Pancreas (tissue), 10 donors: ENCODE data around the gene NBEA. TPM values are rescaled to one million over a fixed set of nuclear protein-coding genes. Genes with fewer than 3 reads are reported as not detected.

Experiments used
- ATAC-seq, 4 donors: fragments of 200-7000 bp; cut with Tn5 transposase; one replicate each; pipeline versions ENCODE4 v1.8.0 to v1.9.1; 2020; ENCODE audit warnings: mild to moderate bottlenecking in 4 of 4, moderate library complexity in 4 of 4
- DNase-seq, 6 donors: peaks; one replicate each; pipeline ENCODE4 v3.0.0-alpha.2; 2020
- FAIRE-seq: peaks from 2 replicates; lab custom pipeline; 2012; peaks lifted over from hg19 to GRCh38; lab: Jason Lieb, UNC
- H3K27ac ChIP-seq, 4 donors: fragments of 200-600 bp; sonication (generic); 1 replicate in 3 of 4; 2 replicates in 1 of 4; pipeline versions ENCODE4 v1.5.0 to v1.8.0; 2020
- H3K27me3 ChIP-seq, 4 donors: fragments of 200-600 bp; one replicate each; pipeline ENCODE4 v1.8.0; 2021
- H3K36me3 ChIP-seq, 3 donors: fragments of 200-600 bp; sonication (generic) in 1 of 3; one replicate each; pipeline versions ENCODE4 v1.5.0 to v1.8.0; 2020 to 2021
- H3K4me1 ChIP-seq, 3 donors: fragments of 200-600 bp; one replicate each; pipeline ENCODE4 v1.8.0; 2021
- H3K4me3 ChIP-seq, 4 donors: fragments of 200-600 bp; sonication (generic) in 2 of 4; one replicate each; pipeline versions ENCODE4 v1.5.0 to v1.8.0; 2020 to 2021
- H3K9me3 ChIP-seq, 4 donors: fragments of 200-600 bp; one replicate each; pipeline ENCODE4 v1.8.0; 2021
- WGBS, 2 donors: extraction: QIAGEN DNeasy Blood & Tissue Kit; methylation state at CpG; one replicate each; pipeline ENCODE4 v1.1.7; 2013; 5-methylcytosine and 5-hydroxymethylcytosine counted together
- intact Hi-C, 3 donors: fragments of 100-400 bp; cut with DNase I; formaldehyde crosslinking; loops; one replicate each; pipeline versions ENCODE4 v1.11.1 to v1.14.2; 2022
- polyA plus RNA-seq, 2 donors: library from polyadenylated mRNA; stranded (reverse); fragments of 200-250 nt; gene quantifications; one replicate each; pipeline ENCODE4 v1.2.3, GENCODE V29; 2013
- total RNA-seq, 6 donors: library from RNA; stranded (reverse); fragmentation: NEBNext Ultra II Directional in 4 of 6; extraction: Animal tissue kit (Norgen Biotek cat#: 25700) in 4 of 6; gene quantifications; one replicate each; pipeline versions ENCODE4 v1.2.1 to v1.2.4, GENCODE V29; 2021 to 2023
- TF ChIP-seq, protein P1 (sequence below), 4 donors: fragments of 200-600 bp; sonication (generic) in 3 of 4; IDR thresholded peaks; one replicate each; pipeline versions ENCODE4 v1.5.0 to v1.8.0; 2021; ENCODE audit warnings: antibody characterized with exemption in 4 of 4
- donor health status: healthy with polysubstance abuse.
- donor health status: DM: no; HTN: no; CAD: no; lungs with moderate emphysema.
- donor health status: DM: no; HTN: no; CAD: no.
- donor health status: control.
- donor health status: control.
- donor health status: Bipolar disorder and iron deficiency.
- donor health status: DM: yes; HTN: yes; CAD: no.
- donor health status: DM: no; HTN: no; CAD: no.
- donor health status: DM: no; HTN: no; CAD: no.
- donor health status: DM: yes; HTN: yes; CAD: no.

Gene NBEA
- total and polyA plus RNA-seq, 8 donors = 2.4 to 10.4 (median 4.8) TPM

GRCh38 chr13:35379663-35380062, 437.6 kb downstream of the NBEA start:
- Histone ChIP-seq H3K9me3 (no peaks in the 10 kb centered on the region), H3K36me3 (no peaks in the 10 kb centered on the region), H3K27me3 (no peaks in the 10 kb centered on the region), H3K27ac (no peak overlapping the region), H3K4me3 (no peak overlapping the region), H3K4me1 (no peaks in the 10 kb centered on the region)
- no peak for ATAC-seq
- no peak for DNase-seq
- TF ChIP-seq, protein P1, sequence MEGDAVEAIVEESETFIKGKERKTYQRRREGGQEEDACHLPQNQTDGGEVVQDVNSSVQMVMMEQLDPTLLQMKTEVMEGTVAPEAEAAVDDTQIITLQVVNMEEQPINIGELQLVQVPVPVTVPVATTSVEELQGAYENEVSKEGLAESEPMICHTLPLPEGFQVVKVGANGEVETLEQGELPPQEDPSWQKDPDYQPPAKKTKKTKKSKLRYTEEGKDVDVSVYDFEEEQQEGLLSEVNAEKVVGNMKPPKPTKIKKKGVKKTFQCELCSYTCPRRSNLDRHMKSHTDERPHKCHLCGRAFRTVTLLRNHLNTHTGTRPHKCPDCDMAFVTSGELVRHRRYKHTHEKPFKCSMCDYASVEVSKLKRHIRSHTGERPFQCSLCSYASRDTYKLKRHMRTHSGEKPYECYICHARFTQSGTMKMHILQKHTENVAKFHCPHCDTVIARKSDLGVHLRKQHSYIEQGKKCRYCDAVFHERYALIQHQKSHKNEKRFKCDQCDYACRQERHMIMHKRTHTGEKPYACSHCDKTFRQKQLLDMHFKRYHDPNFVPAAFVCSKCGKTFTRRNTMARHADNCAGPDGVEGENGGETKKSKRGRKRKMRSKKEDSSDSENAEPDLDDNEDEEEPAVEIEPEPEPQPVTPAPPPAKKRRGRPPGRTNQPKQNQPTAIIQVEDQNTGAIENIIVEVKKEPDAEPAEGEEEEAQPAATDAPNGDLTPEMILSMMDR (IDR thresholded peaks at IDR 0.05) = no peak
- FAIRE-seq = no peak
- intact Hi-C loops = no loop called here

DNA sequence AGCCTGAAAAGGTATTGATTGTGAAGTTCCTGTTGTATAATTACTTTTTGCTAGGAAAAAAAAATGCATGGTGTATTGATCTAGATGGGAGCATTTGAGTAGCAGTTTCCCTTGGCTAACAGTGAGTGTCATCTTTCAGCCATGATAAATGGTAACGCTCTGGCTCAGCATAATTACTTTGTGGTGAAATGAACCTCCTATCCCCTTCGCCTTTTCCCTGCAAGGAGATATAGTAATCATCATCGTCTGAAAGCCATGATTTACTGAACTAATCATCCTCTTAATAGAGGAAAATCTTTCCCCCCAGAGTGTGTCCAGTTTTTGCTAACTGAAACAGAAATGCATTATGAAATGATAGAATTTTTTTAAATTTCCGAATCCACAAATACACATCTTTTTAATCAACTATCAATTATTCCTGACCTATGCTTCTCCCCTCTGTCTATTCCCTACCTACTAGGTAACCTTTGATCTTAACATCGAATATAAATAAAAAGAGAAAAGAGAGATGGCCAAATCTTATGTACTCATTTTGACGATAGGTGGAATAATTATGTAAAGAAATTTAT, 445.7 kb downstream of the NBEA start:
- ATAC-seq (no peak), FAIRE-seq (no peak), DNase-seq (no peak)
- no peaks in the 10 kb centered on the region for H3K9me3 ChIP-seq
- intact Hi-C loops = no loop called here
- no peaks in the 10 kb centered on the region for H3K27me3 ChIP-seq
- no peak overlapping the region for H3K4me3 ChIP-seq
- TF ChIP-seq, protein P1 (IDR thresholded peaks at IDR 0.05) = no peak
- no peaks in the 10 kb centered on the region for H3K4me1 ChIP-seq
- 84 to 85% methylated on average over 6 of the region's 6 CpGs for WGBS, 2 donors
- no peak overlapping the region for H3K27ac ChIP-seq
- no peaks in the 10 kb centered on the region for H3K36me3 ChIP-seq

DNA sequence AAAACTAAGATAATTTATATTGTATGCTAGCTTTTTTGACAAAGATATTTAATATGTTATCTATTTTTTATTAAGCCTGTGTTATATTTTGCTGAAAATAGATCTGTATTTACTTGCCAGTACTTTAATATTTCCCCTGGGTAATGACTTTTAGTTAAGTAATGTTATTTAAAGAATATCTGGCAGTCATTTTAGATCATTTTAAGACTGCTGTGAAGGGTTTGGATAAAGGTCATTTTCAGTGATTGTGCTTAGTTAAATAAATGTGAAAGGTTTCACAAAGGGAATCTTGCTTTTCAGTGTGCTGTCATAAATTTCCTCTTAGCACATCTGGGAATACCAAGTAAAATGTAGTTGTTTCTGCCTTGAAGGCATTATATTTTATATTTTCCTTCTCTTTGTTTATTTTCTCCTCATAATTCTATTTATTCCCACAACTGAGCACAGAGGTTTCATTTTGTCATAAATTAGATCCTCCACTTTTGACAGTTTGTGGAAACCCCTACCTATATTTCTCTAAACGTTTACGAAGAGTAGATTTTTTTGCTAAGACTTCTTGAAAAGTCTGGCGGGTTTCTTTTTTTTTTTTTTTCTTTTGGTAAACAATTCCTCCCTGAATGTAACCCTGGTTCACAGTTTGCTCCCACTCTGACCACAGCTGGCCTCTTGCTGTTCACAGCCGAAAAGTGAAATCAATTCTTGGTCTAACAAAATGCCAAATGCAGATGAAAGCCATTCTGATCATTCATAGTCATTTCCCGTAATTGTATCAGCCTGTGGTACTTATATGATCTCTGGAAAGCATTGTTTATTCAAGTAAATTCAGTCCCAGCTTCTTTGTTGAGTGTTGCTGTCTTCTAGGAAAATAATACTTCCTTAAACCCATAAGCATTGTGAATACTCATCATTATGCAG, 446.6 kb downstream of the NBEA start:
- WGBS, 2 donors = 62 to 70% methylated on average over 5 of the region's 5 CpGs
- Histone ChIP-seq H3K4me3 (no peak overlapping the region), H3K9me3 (no peaks in the 10 kb centered on the region), H3K36me3 (no peaks in the 10 kb centered on the region), H3K4me1 (no peaks in the 10 kb centered on the region), H3K27me3 (no peaks in the 10 kb centered on the region), H3K27ac (no peak overlapping the region)
- intact Hi-C loops = no loop called here
- TF ChIP-seq, protein P1 (IDR thresholded peaks at IDR 0.05) = no peak
- DNase-seq = no peak
- no peak for FAIRE-seq
- ATAC-seq = no peak

DNA sequence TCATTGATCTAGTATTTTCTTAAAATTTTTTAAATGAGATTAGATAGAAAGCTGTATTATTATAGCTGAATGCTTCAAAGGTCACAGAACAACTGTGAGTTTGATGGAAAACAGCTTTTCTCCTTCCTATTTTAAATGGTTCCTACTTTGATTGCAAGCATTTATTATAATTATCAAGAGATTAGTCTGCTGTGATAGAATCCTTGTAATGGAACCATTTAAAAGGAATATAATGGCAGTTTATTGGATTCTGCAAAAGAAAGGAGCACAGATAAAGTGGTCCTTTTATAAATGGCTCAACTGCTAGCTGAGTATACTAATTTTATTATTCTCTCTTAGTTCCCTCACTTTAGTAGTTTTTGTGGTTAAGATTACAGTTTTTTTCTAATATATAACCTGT, 447.5 kb downstream of the NBEA start:
- no peaks in the 10 kb centered on the region for H3K36me3 ChIP-seq
- H3K4me1 ChIP-seq = no peaks in the 10 kb centered on the region
- TF ChIP-seq, protein P1 (IDR thresholded peaks at IDR 0.05) = no peak
- ATAC-seq (no peak), DNase-seq (no peak), FAIRE-seq (peak; percentile 17)
- H3K4me3 ChIP-seq = no peak overlapping the region
- intact Hi-C loops = no loop called here
- no peaks in the 10 kb centered on the region for H3K27me3 ChIP-seq
- H3K27ac ChIP-seq = no peak overlapping the region
- no peaks in the 10 kb centered on the region for H3K9me3 ChIP-seq

DNA sequence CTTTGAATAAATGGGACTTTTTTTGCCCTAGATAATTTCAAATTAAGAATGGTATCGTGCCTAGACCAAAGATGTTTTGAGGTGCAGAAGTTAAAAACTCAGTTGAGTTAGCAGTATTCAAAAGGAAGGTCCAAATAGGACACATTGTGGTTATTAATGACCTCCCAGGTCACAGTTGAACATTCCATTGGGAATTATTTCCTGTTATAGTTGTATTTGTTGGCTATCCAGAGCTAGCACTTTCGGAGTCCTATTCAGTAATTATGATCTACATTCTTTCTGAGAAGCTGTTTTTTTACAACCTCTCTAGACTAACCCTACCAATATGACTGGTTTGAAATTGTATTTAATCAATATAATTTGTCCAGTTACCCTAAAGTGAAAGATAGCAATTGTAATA, 450.7 kb downstream of the NBEA start:
- DNase-seq (no peak), FAIRE-seq (no peak), ATAC-seq (no peak)
- Histone ChIP-seq H3K4me3 (no peak overlapping the region), H3K4me1 (no peaks in the 10 kb centered on the region), H3K27me3 (no peaks in the 10 kb centered on the region), H3K36me3 (no peaks in the 10 kb centered on the region), H3K27ac (no peak overlapping the region), H3K9me3 (no peaks in the 10 kb centered on the region)
- TF ChIP-seq, protein P1 (IDR thresholded peaks at IDR 0.05) = no peak
- WGBS, 2 donors = 77 to 88% methylated on average over 2 of the region's 2 CpGs
- intact Hi-C loops = no loop called here
